ENCODE data around the gene TRIM28. TPM values are rescaled to one million over a fixed set of nuclear protein-coding genes. Genes with fewer than 3 reads are reported as not detected.
A peak's percentile ranks its signal among the peaks of the same experiment; 100 is the strongest.

Gene TRIM28
- polyA plus RNA-seq, 6 donors from 2014 or later, result 25.7 to 100 (median 50.8) TPM

DNA sequence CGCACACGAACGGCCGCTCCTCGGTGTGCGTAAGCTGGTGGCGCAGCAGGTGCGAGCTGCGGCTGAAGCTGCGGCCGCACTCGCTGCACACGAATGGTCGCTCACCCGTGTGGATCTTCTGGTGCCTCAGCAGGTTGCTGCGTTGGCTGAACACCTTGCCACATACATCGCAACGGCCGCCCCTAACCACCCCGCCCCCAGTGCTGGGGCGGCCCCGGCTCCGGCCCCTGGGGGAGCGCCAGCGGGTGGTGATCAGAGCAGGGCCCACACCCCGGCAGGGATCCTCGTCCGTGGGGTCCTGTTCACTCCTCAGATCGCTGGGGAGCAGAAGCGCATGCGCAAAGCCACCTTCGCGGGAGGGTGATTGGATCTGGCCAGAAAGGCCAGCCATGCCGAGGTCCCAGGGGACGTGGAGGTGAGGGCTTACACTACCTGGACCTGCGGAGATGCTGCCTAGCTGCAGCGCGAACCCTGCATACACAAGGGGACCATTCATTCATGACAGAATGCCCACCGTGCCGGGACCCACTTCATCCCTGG lies 19.2 kb downstream of the TRIM28 start:
- DNase-seq (peak; percentile 61), ATAC-seq (ENCODE audit: low read depth in 2 of 2) (peak; percentile 15 to 16)
- H3K4me1 Mint-ChIP-seq, result peaks cover 32 to 52% (median 48%) of the 10 kb centered on the region in 3 donors

DNA sequence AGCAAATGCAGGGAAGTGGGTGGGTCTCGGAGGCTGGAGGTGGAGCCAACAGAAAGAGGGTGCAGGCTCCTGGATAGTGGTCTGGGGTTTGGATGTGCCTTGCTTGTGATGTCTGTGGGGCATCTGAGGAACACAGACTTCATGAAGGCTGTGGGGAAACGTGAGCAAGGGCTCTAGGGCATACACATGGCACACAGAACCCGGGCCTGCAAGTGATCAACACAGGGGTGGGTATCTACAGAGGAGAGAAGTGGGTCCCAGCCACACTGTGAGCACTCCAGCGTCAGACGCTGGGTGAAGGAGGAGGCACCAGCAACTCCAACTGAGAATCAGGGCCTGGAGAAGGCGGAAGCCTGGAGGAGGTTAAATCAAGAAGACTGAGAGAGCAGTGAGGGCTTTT lies 20.0 kb downstream of the TRIM28 start:
- H3K27ac Mint-ChIP-seq, result peak overlapping the region in 5 of 6 donors; percentile 24 to 96 (median 77)
- H3K9me3 Mint-ChIP-seq, result no peaks in the 10 kb centered on the region
- no peaks in the 10 kb centered on the region for H3K27me3 Mint-ChIP-seq
- peaks cover 35 to 53% (median 46%) of the 10 kb centered on the region in 3 donors for H3K4me1 Mint-ChIP-seq
- peak overlapping the region; percentile 29 to 97 (median 88) for H3K4me3 Mint-ChIP-seq
- H3K36me3 Mint-ChIP-seq, result peaks cover 0 to 7% of the 10 kb centered on the region in 2 donors
- ATAC-seq (ENCODE audit: low read depth in 2 of 2) (no peak), DNase-seq (no peak)

More for the DNA sequence above, 19.2 kb downstream of the TRIM28 start:
- Mint-ChIP-seq H3K4me3 (peak overlapping the region; percentile 80 to 97 (median 88)), H3K9me3 (no peaks in the 10 kb centered on the region), H3K36me3 (peaks cover 0 to under 1% of the 10 kb centered on the region in 2 donors), H3K27me3 (no peaks in the 10 kb centered on the region), H3K27ac (peak overlapping the region in 4 of 6 donors; percentile 45 to 92 (median 76))

- Mint-ChIP-seq H3K9me3 (peaks cover 0 to 2% (median 0%) of the 10 kb centered on the region in 7 donors), H3K4me3 (peak overlapping the region in 1 of 8 donors; percentile 24), H3K4me1 (peaks cover 37 to 38% (median 37%) of the 10 kb centered on the region in 3 donors), H3K36me3 (peaks cover 0 to 9% of the 10 kb centered on the region in 2 donors), H3K27ac (no peak overlapping the region), H3K27me3 (no peaks in the 10 kb centered on the region)
- no peak for DNase-seq
- no peak for ATAC-seq (ENCODE audit: low read depth in 2 of 2)
These were observed 23.1 kb downstream of the TRIM28 start for GRCh38 chr19:58566989-58567388.

DNA sequence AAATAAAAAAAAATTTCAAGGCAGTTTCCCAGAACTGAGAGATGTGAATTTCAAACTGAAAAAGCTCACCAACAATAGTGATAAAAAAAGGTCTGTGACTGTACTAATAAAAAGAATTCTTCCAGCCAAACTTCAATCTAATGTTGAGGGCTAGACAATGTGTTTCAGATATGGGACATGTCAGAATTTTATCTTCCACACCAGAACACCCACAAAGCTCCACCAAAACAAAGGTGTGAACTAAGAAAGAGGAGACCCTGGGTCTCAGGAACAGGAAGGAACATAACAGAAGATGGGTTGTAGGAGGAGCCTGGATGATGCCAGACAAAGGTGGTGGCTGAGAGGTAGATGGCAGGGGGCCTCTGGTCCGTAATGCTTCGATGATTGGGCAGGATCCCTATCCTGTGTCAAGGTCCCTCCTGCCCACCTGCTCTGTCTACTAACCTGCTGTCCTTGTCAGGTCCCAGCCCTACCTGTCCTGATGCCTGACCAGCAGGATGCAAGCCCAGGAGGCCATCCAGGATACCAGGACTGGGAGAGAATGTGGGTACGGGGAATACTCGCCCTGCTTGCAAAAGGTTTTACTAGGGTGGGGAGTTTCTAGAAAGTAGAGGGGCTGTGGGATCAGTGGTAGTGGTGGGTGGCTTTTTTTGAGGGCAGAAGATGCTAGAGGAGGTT lies 24.7 kb downstream of the TRIM28 start:
- Mint-ChIP-seq H3K36me3 (peaks cover 0 to 9% of the 10 kb centered on the region in 2 donors), H3K27ac (peak overlapping the region in 3 of 6 donors; percentile 30 to 86 (median 57)), H3K9me3 (peaks cover 0 to 7% (median 0%) of the 10 kb centered on the region in 7 donors), H3K4me1 (peaks cover 35 to 36% (median 36%) of the 10 kb centered on the region in 3 donors), H3K27me3 (no peaks in the 10 kb centered on the region), H3K4me3 (peak overlapping the region in 2 of 8 donors; percentile 57 to 61)
- ATAC-seq (ENCODE audit: low read depth in 2 of 2), result no peak
- no peak for DNase-seq

- Mint-ChIP-seq H3K27ac (peak overlapping the region in 3 of 6 donors; percentile 22 to 57 (median 32)), H3K36me3 (peaks cover 0 to 9% of the 10 kb centered on the region in 2 donors)
These were observed 25.5 kb downstream of the TRIM28 start for GRCh38 chr19:58569191-58569942.

DNA sequence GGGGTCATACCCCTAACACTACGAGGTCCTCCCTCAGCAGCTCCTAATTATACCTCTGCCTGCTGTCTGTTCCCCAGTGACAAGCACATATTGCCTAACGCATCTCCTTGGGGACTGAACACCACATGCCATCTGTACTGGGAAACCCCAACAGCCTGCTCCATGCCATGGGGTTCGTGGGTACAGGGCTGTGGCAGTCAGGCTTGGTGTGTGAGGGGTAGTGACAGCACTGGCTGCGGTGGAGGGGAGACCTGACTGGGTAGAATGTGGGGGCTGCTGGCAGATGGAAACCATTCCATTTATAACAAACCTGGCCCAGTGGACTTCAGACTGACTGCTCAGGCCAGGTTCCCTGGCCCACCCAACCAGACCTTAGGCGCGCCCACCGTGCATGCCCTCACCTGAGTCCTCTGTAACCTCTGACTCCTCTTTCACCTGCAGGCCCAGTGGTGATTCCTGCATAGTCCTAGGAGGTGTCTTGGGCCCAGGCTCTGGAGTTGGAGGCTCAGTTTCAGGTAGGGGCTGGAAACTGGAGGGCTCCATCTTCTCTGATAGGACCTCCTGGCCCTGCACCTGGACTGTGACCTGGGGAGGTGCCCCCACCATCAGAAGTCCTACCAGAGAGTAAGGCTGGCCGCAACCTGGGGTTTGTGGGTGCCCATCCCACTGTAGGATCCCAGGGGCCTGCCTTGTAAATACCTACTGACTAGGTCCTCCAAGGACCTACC lies 26.2 kb downstream of the TRIM28 start:
- H3K27ac Mint-ChIP-seq, result peak overlapping the region in 2 of 6 donors; percentile 56 to 57
- H3K27me3 Mint-ChIP-seq, result no peaks in the 10 kb centered on the region
- ATAC-seq (ENCODE audit: low read depth in 2 of 2) (no peak), DNase-seq (no peak)
- peak overlapping the region in 2 of 8 donors; percentile 16 to 37 for H3K4me3 Mint-ChIP-seq
- H3K9me3 Mint-ChIP-seq, result peaks cover 0 to 9% (median 0%) of the 10 kb centered on the region in 7 donors
- peaks cover 31 to 42% (median 39%) of the 10 kb centered on the region in 3 donors for H3K4me1 Mint-ChIP-seq
- peaks cover 0 to 9% of the 10 kb centered on the region in 2 donors for H3K36me3 Mint-ChIP-seq

More at GRCh38 chr19:58569191-58569942, 25.5 kb downstream of the TRIM28 start:
- no peak for DNase-seq
- no peaks in the 10 kb centered on the region for H3K27me3 Mint-ChIP-seq
- H3K4me1 Mint-ChIP-seq, result peaks cover 35 to 38% (median 38%) of the 10 kb centered on the region in 3 donors
- H3K9me3 Mint-ChIP-seq, result peaks cover 0 to 9% (median 0%) of the 10 kb centered on the region in 7 donors
- ATAC-seq (ENCODE audit: low read depth in 2 of 2), result no peak
- peak overlapping the region in 1 of 8 donors; percentile 29 for H3K4me3 Mint-ChIP-seq

GRCh38 chr19:58570770-58571574 lies 27.1 kb downstream of the TRIM28 start:
- DNase-seq (no peak), ATAC-seq (ENCODE audit: low read depth in 2 of 2) (no peak)
- Mint-ChIP-seq H3K36me3 (peaks cover 0 to 9% of the 10 kb centered on the region in 2 donors), H3K9me3 (peaks cover 0 to 9% (median 0%) of the 10 kb centered on the region in 7 donors), H3K27ac (peak overlapping the region in 2 of 6 donors; percentile 79 to 93), H3K27me3 (no peaks in the 10 kb centered on the region), H3K4me1 (peaks cover 34 to 48% (median 46%) of the 10 kb centered on the region in 3 donors), H3K4me3 (peak overlapping the region in 2 of 8 donors; percentile 15 to 100)

DNA sequence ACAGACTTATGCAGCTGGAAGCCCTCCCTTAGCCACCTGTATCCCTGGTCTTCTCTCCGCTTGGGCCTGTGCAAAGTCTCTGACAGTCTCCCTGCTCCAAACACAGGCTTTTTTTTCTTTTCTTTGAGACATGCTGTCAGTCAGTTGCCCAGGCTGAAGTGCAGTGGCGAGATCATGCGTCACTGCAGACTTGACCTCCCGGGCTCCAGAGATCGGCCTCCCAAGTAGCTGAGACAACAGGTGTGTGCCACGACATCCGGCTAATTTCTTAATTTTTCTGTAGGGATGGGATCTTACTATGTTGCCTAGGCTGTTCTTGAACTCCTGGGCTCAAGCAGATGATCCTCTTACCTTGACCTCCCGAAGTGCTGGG lies 27.7 kb downstream of the TRIM28 start:
- peak overlapping the region; percentile 85 to 100 (median 99) for H3K4me3 Mint-ChIP-seq
- H3K4me1 Mint-ChIP-seq, result peaks cover 40 to 49% (median 46%) of the 10 kb centered on the region in 3 donors
- peaks cover 0 to 9% of the 10 kb centered on the region in 2 donors for H3K36me3 Mint-ChIP-seq
- ATAC-seq (ENCODE audit: low read depth in 2 of 2) (no peak), DNase-seq (no peak)
- peak overlapping the region in 4 of 6 donors; percentile 24 to 98 (median 86) for H3K27ac Mint-ChIP-seq
- no peaks in the 10 kb centered on the region for H3K27me3 Mint-ChIP-seq
- peaks cover 0 to 9% (median 0%) of the 10 kb centered on the region in 7 donors for H3K9me3 Mint-ChIP-seq

GRCh38 chr19:58572026-58572817 lies 28.4 kb downstream of the TRIM28 start:
- Mint-ChIP-seq H3K4me1 (peaks cover 40 to 49% (median 47%) of the 10 kb centered on the region in 3 donors), H3K27ac (peak overlapping the region; percentile 98 to 100 (median 100)), H3K36me3 (peaks cover 0 to 9% of the 10 kb centered on the region in 2 donors), H3K4me3 (peak overlapping the region; percentile 85 to 100 (median 99)), H3K9me3 (peaks cover 0 to 9% (median 0%) of the 10 kb centered on the region in 7 donors), H3K27me3 (no peaks in the 10 kb centered on the region)
- ATAC-seq (ENCODE audit: low read depth in 2 of 2) (no peak), DNase-seq (no peak)

GRCh38 chr19:58572818-58573657 lies 29.2 kb downstream of the TRIM28 start, which contains the start of gene MZF1:
Gene MZF1, minus strand, starts transcription at chr19:58573335. Its CDS starts 1,946 bp downstream, at chr19:58571389.
- DNase-seq (peak; percentile 100), ATAC-seq (ENCODE audit: low read depth in 2 of 2) (peak; percentile 65 to 66)
- H3K9me3 Mint-ChIP-seq, result peaks cover 0 to 9% (median 0%) of the 10 kb centered on the region in 7 donors
- H3K4me3 Mint-ChIP-seq, result peak within 1 kb of the TSS; percentile 85 to 100 (median 99)
- peaks cover 45 to 57% (median 54%) of the 10 kb centered on the region in 3 donors for H3K4me1 Mint-ChIP-seq
- no peaks in the 10 kb centered on the region for H3K27me3 Mint-ChIP-seq
- H3K36me3 Mint-ChIP-seq, result peaks cover 0 to 9% of the 10 kb centered on the region in 2 donors
- H3K27ac Mint-ChIP-seq, result peak within 1 kb of the TSS; percentile 98 to 100 (median 100)
